Measurements from ENCODE around the gene IBA57.

Gene IBA57

GRCh38 chr1:228166170-228166936, 749 bp downstream of the IBA57 start:
- TF ChIP-seq REST (IDR thresholded peaks at IDR 0.05; ENCODE audit: insufficient read depth in 1 of 2, low read depth in 2 of 2, low read length in 2 of 2) (no peak), SIN3A (IDR thresholded peaks at IDR 0.05; ENCODE audit: borderline replicate concordance, insufficient read depth, low read length) (no peak), TAF1 (IDR thresholded peaks at IDR 0.05; ENCODE audit: borderline replicate concordance, insufficient read depth, low read length) (no peak), POLR2AphosphoS5 (IDR thresholded peaks at IDR 0.05; ENCODE audit: low read depth, low read length) (no peak), FOXP2 (optimal IDR thresholded peaks at IDR 0.05; ENCODE audit: borderline replicate concordance, extremely low read depth, extremely low read length, insufficient read depth) (no peak)

- TF ChIP-seq REST (IDR thresholded peaks at IDR 0.05; ENCODE audit: insufficient read depth in 1 of 2, low read depth in 2 of 2, low read length in 2 of 2) (no peak), POLR2AphosphoS5 (IDR thresholded peaks at IDR 0.05; ENCODE audit: low read depth, low read length) (no peak), FOXP2 (optimal IDR thresholded peaks at IDR 0.05; ENCODE audit: borderline replicate concordance, extremely low read depth, extremely low read length, insufficient read depth) (no peak), SIN3A (IDR thresholded peaks at IDR 0.05; ENCODE audit: borderline replicate concordance, insufficient read depth, low read length) (no peak)
Observed at GRCh38 chr1:228168563-228169270, 3.1 kb downstream of the IBA57 start.

- no peak for TF ChIP-seq REST (IDR thresholded peaks at IDR 0.05; ENCODE audit: insufficient read depth in 1 of 2, low read depth in 2 of 2, low read length in 2 of 2)
- TF ChIP-seq FOXP2 (optimal IDR thresholded peaks at IDR 0.05; ENCODE audit: borderline replicate concordance, extremely low read depth, extremely low read length, insufficient read depth) = no peak
- no peak for TF ChIP-seq TAF1 (IDR thresholded peaks at IDR 0.05; ENCODE audit: borderline replicate concordance, insufficient read depth, low read length)
- TF ChIP-seq POLR2AphosphoS5 (IDR thresholded peaks at IDR 0.05; ENCODE audit: low read depth, low read length) = no peak
- TF ChIP-seq SIN3A (IDR thresholded peaks at IDR 0.05; ENCODE audit: borderline replicate concordance, insufficient read depth, low read length) = no peak
Observed at GRCh38 chr1:228169345-228169744, 3.7 kb downstream of the IBA57 start.

- no peak for TF ChIP-seq TAF1 (IDR thresholded peaks at IDR 0.05; ENCODE audit: borderline replicate concordance, insufficient read depth, low read length)
- no peak for TF ChIP-seq REST (IDR thresholded peaks at IDR 0.05; ENCODE audit: insufficient read depth in 1 of 2, low read depth in 2 of 2, low read length in 2 of 2)
- TF ChIP-seq FOXP2 (optimal IDR thresholded peaks at IDR 0.05; ENCODE audit: borderline replicate concordance, extremely low read depth, extremely low read length, insufficient read depth) = no peak
- TF ChIP-seq SIN3A (IDR thresholded peaks at IDR 0.05; ENCODE audit: borderline replicate concordance, insufficient read depth, low read length) = no peak
Observed at GRCh38 chr1:228170666-228171065, 5.1 kb downstream of the IBA57 start.

Data from PFSK-1 (cell line).